Measurements from ENCODE around the gene HOXC6.
A peak's percentile ranks its signal among the peaks of the same experiment; 100 is the strongest.
"Not testable (repeated sequence)": the region's sequence is repeated elsewhere in the genome, so short reads cannot be mapped to it uniquely, and the experiment has no call there.

The HOXC6 gene

DNA sequence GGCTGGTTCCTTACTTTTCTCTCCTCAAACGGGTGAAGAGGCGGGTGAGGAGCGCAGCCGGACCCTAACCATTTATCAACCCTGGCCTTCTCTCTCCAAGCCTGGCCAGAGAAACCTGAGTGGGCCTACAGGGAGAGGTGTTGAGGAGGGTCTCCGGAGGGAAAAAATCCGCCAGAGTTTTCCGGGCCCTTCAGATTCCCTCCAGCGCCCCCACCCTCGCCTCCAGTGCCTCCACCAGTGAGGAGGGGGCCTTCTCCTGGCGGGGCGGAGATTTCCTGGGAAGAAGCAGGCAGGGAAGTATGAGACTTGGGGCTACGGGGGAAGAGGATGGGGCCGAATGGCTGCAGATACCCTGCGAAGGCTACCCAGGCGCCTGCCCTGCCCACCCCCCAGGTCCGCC lies 3.2 kb downstream of the HOXC6 start:
- no peak for DNase-seq

DNA sequence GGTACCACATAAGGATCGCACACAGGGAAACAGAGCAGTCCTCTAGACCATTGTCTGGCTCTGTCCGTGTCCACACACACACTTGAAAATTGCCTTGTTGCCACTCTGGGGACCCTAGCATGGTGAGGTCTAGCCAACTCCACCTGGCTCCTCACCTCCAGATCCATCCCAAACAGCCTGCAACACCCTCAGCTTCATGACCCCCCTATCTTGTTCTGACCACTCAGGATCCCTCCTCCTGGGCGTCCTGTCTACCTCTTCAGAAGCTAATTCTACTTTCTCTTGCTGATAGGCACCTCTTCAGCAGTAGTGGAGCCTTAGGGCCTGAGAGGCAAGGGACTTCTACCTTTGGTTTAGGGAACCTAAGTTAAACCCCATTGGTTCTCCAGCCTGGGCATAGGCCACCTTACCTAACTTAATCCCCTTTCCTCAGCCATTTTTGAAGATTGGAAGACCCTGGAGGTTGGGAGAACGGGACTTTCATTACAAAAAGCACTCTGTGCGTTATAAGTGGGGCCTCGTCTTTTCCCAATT lies 3.9 kb downstream of the HOXC6 start:
- no peak for DNase-seq

DNA sequence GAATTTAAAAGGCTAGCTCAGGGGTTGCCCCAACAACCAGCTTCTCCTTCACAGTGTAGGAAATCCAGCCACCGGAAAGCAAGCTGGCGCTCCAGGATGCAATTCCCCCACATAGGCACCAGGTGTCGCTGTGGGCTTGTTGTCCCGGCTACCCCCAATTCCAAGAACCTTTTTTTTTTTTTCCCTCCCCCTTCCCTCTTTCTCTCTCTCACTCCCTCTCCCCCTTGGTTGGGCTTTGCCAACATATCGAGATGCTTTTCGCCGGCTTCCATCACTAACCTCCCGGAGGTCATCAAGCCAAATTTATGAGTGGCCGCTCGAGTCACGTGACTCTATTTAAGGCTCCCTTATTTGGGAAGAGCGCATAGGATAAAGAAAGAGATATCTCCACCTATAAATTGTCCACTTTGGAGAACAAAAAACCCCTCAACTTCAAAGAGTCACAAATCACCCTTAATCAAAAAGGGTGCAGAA lies 4.4 kb downstream of the HOXC6 start, which contains the start of gene HOXC5:
HOXC5 (plus strand) TSS at position 424 of the 474 bp plus-strand sequence. CDS start 73 bp downstream, outside the sequence.
- DNase-seq = peak; percentile 71

DNA sequence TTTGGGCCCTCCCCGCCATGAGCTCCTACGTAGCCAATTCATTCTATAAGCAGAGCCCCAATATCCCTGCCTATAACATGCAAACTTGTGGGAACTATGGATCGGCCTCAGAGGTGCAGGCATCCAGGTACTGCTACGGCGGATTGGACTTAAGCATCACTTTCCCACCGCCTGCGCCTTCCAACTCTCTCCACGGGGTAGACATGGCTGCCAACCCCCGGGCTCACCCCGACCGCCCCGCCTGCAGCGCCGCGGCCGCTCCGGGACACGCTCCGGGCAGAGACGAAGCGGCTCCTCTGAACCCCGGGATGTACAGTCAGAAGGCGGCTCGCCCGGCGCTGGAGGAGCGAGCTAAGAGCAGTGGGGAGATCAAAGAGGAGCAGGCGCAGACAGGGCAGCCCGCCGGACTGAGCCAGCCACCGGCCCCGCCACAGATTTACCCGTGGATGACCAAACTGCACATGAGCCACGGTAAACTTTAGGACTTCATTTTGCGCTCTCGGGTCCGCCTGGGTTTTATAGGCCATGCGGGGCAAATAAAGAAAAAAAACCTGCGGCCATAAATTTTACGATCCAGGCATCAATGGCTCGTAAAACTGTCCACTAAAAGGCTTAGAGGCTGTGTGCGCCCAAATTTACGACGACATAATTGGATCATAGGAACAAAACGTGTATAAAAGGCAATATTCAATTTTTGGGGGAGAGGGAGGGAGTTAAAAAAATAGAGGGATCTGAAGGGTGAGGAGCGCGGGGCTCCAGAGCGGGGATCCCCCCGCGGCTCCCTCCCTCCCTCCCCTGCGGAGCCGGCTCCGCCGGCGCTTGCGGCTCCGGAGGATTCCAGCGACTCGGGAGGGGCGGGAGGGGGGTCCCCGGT lies 5.1 kb downstream of the HOXC6 start:
- DNase-seq = no peak

DNA sequence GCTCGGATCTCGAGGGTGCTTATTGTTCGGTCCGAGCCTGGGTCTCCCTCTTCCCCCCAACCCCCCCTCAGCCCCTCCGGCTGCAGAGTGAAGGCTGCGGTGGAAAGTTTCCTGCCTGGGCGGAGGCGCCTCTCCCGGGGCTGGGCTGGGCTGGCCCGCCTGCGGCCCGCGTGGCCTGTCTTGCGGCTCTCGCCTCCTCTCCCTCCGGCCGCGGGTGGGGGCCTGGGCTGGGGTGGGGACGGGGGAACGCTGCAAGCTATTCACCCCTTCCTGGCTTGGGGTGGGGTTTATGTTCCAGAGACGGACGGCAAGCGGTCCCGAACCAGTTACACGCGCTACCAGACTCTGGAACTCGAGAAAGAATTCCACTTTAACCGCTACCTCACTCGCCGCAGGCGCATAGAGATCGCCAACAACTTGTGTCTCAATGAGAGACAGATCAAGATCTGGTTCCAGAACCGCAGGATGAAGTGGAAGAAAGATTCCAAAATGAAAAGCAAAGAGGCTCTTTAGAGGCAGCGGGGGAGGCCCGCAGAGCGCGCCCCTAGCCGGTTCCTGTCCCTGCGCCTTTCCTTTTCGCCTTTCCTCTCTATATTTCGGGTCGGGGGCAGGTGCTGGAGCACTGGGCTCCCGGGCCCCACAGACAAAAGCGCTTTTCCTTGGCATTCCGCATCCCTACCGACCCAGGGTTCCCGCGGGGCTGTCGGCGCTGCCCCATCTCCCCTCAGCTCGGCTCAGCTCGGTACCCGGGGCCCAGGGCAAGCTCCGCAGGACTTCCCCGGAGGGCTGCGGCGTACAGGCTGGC lies 5.9 kb downstream of the HOXC6 start:
- no peak for DNase-seq

DNA sequence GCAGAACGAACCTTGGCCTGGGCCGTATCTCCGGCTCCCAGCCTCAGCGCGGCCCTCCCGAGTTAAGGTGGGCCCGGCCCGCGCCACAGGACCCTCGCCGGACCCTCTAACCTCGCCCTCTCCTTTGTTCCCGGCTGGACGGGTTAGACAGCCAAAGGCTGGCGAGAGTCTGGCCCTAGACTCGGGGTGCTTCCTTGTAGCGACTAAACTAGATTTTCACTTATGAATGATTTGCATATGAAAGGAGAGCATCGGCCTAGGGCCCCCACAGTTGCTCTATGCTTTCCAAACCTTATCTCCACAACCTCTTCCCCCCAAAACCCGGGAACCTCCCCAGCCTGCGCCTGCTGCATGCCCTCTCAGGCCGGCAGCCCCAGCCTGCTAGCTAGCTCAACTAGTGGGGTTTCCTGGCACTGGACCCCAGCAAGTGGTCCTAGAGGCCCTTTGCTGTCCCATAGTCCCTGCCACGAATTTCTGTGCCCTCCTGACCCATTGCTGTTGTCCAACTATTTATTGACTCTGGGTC lies 6.6 kb downstream of the HOXC6 start:
- DNase-seq = no peak

DNA sequence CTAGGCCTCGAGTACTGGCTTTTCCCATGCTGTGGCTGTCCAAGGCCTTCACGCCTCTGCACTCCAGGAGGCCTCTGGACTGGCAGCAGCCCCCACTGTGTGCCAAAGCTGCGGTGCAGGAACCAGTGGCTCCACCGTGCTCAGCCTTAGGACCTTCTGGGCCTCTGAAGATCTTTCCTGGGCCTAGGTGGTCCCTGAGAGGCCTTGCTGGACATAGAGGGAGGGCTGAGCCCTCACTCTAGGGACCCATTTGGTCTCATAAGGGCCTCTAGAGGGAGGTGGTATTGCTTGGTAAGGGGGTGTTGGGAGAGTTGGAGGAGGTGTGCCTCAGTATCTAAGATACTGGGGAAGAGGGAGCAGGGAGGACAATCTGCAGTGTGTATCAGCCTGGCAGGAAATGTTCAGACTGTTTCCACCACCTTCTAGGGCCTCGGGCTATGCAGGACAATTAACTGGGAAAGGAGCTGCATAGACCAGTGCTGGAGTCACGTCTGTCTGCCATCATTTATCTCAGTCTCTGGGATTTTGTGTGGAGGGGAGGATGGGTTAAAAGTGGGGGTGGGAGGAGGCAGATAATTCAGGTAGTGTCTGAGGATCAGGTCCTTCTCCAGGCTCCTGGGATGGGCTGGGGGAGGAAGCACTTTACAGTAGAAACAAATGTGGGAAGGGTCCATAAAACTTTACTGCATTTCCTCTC lies 7.5 kb downstream of the HOXC6 start:
- no peak for DNase-seq

DNA sequence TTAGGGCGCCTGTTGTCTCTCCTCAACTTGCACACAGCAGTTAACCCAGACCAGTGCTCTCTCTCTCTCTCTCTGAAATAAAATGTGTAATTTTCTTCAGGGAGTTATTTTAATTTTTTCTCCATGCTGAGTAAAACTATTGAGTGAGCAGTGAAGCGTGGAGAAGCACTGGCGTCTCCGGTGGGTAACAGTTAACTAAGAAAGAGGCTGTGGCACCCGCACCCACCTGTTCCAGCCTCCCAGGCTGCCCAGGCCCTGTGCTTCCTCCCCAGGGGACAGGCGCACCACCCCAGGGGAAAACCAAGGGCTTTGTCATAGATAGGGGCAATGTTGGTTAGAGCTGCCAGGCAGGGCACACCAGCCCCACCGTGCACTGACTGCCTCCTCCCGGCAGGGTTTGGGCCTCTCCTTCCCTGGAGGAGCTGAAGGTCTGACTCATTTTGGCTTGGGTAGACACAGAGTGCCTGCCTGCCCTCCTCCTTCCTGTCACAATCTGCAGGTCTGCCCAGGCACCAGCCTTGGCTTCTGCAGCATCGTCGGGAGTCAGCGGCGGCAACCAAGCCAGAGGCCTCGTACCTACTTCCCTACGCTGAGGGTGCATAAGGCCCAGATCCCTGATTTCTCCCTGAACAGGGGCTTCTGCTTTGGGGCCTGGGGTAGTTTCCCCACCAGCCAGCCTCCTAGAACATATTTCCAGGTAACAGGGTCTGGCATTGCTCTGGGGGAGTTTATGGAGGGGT lies 8.6 kb downstream of the HOXC6 start:
- DNase-seq = no peak

DNA sequence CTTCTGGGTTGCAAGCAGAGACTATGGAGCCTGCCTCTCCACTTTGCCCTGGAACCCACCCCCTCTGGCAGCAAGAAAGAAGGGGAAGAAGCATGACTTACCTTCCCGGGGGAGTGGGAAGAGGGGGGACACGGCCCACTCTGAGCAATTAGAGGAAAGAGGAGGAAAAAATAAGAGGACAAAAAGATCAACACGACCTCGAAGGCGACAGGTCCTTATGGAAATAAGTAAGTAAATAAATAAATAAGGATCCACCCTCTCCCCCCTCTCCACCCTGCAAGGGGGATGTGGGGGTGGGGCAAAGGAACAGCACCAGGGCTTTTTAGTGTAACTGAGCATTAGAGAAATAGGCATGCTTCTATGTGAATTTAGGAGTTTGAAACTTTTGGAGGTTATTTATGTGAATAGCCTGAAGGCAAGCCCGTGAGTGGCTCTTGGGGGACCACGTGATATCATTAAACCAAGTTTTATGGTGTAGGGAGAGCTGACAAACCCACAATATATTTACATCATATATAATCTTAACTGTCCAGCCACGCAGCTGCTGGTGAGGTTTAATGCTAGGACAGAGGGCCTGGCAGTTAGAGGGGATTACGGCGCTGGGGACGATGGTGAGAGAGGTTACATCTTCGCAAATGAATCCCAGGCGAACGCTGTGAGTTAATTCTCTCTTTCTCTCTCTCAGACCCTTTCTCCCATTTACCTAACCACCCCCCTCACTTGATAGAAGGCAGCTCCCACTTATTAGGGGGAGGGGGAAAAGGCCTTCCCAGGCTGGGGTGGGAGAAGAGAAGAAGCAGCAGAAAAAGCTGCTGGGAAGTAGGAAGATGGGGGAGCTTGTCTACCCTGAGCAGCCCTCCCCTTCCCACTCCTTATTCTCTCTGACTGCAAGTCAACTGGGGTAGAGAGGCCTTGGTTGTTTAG lies 9.4 kb downstream of the HOXC6 start:
- no peak for DNase-seq

DNA sequence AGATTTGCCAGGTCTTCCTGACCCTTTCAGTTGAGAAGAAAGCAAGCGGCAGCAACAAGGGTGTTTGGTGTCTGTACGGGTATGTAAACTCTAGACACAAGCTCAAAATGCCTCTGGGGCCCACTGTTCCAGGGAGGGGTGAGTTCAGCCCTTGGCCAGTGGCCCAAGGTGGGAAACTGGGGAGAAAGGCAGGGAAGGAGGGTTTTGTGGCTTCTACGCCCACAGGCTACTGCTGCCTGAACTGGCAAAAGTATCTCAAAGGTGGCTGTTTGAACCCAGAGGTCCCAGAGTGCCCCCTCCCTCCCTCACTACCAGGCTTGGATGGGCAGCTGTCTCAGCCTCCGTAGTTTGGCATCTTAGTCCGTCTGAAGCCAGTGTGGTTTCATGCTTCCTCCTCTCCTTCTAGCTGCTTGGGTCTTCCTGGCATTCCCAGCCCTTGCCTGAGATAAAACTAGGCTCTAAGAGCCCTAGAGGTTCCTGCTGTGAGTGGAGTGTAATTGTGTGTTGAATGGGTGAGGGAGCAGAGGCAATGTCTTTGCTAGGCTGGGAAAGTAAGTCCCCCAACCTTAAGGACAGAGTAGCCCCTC lies 10.1 kb downstream of the HOXC6 start:
- DNase-seq = no peak

DNA sequence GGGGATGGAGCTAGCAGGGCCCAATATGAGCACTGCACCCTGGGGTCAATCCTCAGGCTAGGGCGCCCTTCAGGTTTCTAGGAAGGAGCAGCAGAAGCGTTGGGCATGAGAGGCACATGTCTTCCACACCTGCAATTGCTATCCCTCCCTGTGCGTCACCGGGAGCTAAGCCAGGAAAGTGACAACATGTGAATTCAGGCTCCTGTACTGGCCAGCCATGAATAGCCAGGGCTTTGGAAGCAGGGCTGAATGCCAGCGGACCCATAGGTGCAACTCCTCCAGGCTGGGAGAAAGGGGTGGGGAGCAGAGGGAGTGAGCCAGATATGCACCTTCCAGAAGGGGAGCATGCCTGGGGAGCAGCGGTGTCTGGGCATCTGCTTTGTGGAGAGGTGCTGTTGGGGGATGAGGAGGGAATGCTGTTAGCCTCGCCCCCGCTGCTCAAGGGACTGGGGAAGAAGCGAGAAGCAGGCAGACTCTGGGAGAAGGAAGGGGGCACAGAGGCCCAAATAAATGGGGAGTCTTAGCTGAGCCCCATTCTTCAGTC lies 10.7 kb downstream of the HOXC6 start:
- DNase-seq = no peak

DNA sequence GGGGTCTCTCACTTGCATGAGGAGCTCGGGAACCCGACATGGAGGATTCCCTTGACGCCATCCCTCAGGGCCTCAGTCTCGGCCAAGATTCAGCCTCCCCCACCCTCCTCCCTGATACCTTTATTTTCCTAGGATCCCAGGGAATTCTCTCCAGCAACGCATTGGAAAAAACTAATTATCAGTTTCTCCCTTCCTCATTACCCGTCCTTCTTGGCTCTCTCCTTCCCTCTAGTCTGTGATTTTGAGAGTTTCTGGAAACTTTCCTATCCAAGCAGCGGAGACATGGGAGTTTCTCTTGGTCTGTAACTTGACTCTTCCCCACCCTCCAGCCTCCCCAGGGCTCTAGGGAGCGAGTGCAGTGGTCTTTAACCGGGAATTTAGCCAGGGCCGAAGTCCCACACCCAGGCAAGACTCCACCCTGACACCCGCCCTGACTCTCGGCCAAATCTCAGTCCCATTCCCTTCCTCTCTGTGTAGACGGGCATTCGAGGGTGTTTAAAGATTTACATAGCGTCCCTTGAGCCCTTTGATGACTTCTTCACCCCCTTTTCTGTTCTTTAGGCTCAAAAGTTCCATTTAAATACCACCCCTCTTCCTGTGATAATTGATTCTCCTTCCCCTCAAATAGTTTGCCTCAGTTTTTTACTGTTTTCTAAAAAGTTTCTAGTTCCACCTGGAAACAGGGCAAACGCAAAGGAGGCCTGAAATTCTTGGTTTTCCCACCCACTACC lies 11.3 kb downstream of the HOXC6 start:
- no peak for DNase-seq

DNA sequence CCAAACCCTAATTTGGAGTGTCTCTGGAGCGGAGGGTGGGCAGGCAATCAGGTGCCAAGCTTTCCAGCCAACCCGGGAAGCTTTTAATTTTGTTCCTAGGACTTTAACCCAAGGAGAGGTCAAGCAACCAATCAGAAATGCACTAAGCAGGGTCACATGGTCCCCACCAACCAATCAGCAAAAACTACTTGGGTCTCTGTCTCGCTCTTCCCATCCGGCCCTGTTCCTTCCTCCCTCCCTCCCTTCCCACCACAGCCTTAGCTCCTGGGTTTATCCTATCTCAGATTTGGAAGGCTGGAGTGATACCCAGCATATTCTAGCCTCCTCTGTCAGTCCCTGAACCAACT lies 11.9 kb downstream of the HOXC6 start:
- no peak for DNase-seq

DNA sequence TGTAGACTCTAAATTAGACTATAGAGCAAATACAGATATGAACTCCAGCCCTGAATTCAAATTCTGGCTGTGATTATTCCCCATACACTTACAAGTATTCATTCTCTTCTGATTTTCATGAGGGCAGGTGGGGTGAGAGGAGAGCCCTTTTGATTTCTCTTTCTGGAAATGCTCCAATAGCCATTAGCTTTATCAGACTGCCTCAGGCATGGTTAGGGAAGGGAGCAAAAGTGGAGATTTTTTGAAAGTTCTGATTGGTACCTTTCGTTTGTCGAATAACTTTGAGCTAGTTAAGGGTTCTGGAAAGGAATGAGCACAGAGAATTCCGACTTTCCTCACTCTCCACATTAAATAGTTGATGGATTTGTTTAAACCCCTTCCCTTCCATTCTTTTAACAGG lies 12.4 kb downstream of the HOXC6 start:
- no peak for DNase-seq

DNA sequence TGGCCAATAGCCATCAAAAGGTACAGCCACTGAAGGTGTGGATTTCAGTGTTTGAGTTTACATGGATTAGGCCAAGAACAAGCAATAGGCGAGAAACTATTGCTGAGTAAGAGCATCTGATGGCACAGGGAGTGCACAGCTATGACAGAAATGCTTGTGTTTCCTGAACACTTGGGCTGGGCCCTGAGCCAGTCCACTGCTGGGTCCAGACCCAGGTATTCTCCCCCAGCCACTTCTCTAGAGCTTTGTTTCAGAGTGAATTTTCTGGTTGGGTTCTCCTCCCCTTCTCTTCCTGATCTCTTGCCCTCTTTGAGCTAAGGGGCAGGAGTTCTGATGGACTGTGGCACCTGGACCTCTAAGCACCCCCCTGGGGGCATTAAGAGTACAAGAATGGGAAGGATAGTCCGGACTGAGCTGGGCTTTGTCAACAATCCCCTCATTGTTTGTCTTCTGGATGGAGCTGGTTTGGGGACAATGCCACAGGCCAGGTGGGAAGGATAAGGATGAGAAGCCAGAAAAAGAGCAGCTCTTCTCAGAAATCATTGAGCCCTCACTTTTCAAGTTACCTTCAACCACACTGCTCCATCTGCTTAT lies 13.0 kb downstream of the HOXC6 start:
- no peak for DNase-seq

DNA sequence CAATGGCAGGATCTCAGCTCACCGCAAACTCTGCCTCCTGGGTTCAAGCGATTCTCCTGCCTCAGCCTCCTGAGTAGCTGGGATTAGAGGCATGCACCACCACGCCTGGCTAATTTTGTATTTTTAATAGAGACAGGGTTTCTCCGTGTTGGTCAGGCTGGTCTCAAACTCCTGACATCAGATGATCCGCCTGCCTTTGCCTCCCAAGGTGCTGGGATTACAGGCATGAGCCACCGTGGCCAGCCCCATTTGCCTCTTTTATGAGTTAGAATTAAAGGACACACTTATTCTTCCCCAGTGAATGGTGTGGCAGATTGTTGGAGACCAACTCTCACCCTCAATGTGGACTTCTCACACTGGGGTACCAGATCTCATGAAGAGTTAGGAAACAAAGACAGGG lies 13.8 kb downstream of the HOXC6 start:
- DNase-seq = not testable (repeated sequence)

DNA sequence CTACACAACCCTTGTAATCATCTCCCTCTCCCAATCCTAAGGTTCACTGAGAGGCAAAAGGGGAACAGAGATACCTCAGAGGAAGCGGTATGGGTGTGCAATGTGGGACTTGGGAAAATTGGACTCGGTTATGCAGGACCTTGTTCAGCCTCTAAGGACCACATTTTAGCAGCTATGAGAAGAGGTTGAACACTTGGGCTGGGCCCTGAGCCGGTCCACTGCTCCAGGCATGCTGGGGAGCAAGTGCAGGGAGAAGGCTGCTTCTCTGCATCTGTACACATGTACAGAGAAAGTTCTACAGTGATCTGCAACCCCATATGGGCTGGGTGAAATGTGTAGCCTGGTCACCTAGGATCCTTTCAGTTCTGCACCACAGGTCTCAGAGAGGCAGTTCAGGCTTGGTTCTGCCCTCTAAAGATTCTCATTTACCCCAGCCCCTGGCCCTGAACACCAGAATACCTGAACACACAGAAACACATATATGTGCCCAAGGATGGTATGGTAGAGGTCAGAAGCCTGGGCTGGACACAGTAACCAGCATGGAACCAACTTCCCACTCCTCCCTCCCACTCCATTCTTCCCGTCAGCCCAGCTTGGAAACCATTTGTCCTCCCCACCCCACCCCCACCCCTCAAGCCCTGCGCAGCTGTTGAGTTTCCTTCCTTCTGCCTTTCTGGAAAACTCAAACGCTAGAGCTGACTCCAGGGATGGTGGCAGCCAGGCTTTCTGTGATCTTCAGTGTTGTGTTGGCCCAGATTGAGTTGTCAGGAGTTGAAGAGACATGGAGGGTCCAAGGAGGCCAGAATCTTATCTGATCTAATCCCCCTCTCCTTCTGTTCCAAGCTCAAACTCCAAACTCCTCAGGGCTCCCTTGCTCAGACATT lies 15.0 kb downstream of the HOXC6 start:
- DNase-seq = no peak

Measured in CD4-positive, alpha-beta T cell treated with Interleukin-6 for 4 hours (primary cell).